ENCODE data around the gene HOATZ.

The HOATZ gene

DNA sequence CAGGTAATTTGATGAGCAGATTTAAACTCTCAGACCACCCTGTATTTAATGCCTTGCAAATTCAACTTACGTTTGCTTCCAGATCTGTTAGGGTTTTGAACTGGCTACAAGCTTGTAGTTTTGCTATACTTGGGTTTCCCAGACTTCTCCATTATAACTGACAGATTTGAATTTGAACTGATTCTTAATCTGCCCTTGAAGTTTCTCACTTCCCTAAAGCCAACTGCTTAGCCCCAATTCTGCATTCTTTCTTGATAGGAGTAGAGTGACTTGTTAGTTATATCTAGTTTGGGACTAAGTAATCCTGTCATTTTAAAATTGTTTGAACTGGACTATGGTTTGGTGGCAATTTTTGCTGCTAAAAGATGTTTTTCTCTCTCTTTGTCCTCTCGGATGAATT, 35.7 kb downstream of the HOATZ start:
- no peak for DNase-seq

DNA sequence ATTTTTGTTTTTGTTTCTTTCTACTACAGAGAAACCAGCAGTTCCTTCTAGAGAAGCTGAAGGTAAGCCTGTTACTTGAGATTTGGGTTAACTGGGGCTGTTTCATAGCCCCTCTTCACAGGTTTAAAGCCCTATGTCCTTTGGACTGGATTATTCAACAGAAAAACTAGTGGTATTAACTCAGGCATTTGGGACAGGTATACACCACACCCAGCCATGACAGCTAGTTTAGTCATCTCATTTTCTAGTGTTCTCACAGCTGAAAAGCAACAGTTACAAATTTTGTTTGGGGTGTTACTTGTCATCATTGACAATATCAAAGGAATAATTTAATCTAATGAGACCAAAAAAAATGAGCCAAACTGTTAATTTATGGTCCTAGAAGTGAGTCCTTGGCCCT, 40.0 kb downstream of the HOATZ start:
- DNase-seq, result no peak

DNA sequence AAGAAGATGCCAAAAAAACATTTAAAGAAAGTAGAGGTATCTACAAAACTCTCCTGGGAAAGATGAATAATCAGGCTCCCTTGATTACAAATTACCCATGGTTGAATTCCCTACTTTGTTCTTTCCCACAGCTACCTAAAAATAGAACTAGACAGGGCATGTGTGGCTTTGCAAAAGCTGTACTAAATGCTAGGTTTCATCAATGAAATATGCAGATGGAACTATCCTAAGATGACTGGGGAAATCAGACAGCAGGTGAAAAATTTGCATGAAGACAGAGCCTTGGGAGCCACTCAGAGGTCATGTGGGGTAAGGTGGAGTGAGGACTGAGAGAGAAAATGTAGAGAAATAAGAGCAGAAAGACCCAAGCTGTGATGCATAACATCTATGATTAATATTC, 40.7 kb downstream of the HOATZ start:
- DNase-seq, result no peak

DNA sequence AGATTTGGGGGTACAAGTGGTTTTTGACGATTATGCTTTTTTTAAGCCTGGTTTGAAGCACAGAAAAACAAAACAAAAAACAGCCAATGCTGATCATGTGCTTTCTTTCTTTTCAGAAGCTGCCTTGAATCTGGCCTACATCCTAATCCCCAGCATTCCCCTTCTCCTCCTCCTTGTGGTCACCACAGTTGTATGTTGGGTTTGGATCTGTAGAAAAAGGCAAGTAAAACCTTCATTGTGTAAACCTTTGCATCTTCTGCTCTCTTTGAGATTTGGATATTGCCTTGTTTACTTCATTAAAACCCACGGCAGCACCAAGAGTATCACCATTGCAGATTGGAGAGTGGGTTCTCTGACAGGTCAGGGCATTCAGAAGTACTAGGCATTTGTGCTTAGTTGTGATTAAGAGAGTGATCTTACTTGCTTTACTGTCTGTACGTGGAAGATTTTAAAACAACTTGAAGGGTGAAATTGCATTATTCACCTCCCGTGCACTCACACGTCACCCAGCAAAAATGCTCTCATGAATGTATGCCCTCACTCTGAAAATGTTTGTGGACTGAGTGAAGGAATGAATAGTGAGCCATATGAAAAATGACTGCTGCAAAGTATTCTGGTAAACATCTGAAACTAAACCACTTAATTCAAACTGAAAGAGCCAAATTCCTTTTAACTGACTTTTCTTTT, 43.0 kb downstream of the HOATZ start:
- DNase-seq, result no peak

DNA sequence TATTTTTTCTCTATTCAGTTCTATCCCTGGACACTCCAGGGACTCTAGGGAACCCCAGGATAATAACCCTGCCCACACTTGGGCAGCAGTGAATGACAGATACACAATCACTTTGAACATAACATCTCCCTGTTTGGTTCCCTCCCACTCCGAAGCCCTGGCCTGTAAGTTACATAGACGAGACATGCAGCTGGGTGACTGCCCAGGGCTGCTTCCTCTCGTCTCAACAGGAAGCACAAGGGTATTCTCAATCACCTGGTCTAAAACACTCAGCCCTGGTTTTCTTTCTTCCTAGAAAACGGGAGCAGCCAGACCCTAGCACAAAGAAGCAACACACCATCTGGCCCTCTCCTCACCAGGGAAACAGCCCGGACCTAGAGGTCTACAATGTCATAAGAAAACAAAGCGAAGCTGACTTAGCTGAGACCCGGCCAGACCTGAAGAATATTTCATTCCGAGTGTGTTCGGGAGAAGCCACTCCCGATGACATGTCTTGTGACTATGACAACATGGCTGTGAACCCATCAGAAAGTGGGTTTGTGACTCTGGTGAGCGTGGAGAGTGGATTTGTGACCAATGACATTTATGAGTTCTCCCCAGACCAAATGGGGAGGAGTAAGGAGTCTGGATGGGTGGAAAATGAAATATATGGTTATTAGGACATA, 45.4 kb downstream of the HOATZ start:
- DNase-seq, result no peak

DNA sequence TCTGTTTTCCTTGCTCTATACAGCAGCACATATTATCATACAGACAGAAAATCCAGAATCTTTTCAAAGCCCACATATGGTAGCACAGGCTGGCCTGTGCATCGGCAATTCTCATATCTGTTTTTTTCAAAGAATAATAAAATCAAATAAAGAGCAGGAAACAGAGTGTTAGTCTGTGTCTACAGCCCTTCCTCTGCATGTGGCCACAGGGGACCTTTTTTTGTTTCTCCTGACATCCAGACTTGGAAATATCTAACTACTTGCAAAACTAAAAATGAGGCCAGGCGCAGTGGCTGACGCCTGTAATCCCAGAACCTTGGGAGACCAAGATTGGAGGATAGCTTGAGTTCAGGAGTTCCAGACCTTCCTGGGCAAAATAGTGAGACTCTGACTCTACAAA, 46.2 kb downstream of the HOATZ start:
- DNase-seq, result no peak

DNA sequence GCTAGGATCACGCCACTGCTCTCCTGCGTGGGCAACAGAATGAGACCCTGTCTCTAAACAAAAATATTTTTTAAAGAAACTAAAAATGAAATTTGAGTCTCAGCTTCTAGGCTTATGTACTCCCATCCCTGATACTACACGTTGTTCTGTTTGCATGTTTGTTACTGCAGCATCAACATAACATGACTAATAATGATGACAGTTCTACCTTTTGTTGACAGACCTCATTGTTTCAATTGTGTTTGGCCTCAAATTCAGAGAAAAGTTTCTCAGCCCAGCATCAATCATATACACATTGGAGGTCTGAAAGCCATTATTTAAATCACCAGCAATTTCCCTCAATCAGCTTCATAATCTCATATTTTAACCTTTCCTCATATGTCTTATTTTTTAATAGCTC, 46.7 kb downstream of the HOATZ start:
- no peak for DNase-seq

DNA sequence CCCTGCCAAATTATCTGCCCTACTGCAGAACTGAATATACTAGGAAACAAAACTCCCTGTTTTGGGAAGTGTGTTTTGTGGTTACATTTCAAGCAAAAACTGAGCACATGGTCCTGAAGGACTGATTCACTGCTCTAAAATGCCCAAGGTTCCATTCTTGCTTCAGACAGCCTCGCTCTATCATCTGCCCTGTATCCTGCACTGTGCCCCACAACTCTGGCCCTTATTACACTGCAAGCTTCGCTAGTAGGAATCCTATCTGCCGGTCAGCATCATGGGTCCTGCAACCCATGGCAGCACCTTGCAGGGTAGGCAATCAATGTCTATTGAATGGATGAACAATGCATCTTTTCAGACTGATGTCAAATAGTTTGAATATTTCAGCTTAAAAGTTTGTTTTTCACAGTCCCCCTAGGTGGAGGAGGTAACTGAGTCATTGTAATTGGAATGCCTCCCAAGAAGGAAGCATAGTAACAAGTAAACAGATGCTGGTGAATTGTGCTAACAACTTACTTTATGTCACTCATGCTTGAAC, 47.3 kb downstream of the HOATZ start:
- no peak for DNase-seq

DNA sequence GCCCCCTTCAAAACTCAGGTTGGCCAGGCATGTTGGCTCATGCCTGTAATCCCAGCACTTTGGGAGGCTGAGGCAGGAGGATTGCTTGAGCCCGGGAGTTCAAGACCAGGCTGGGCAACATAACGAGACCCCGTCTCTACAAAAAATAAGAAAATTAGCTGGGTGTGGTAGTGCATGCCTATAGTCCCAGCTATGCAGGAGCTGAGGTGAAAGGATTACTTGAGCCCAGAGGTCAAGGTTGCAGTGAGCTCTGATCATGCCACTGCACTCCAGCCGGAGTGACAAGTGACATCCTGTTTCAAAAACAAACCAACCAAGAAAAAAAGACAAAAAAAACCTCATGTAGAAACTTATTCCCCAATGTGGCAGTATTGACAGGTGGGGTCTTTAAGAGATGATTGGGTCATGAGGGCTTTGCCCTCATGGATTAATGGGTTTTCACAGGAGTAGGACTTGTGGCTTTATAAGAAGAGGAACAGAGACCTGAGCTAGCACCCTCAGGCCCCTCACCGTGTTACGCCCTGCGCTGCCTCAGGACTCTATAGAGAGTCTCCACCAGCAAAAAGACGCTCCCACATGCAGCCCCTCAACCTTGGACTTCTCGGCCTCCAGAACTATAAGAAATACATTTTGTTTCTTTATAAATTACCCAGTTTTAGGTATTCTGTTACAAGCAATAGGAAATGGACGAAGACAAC, 48.3 kb downstream of the HOATZ start:
- no peak for DNase-seq

DNA sequence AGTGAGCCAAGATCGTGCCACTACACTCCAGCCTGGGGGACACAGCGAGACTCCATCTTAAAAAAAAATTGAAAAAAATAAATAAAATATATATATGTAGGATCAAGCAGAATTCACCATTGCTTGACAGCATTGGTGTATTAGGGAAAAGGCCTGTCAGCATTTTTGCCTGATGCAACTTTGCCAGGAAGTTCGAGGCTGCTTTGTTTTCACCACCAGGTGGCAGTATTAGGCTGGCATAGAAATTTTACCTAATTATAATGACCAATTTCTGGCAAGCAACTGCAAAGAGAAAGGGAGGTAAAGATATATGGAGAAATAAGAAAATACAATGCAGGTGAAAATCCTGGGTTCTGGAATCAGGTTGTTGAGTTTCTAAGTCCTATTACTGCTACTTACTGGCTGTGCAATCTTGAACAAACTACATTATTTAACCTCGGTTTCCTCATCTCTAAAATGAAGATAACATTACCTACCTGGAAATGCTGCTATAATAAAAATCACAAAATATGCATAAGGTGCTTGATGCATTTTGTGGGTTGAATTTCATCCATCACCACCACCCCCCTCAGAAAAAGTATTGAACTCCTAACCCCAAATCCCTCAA, 50.6 kb downstream of the HOATZ start:
- DNase-seq, result peak; percentile 46 to 48

DNA sequence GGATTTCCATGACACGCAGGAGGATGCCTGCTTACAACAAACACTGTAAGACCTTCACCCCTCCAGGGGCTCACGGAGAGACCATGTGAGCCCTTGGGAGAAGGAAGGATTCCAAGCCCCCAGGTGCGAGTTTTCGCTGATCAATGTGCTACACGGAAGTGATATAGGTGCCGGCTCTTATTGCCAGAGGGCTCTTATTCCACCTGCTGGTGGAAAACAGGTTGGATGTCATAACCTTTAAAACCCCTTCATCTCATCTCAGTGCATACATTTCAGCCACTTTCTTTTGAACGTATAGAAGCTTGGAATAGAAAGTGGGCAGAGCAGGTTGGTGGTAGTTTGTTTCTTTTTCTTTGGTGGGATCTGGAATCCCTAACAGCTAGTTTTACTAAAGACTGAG, 51.7 kb downstream of the HOATZ start:
- DNase-seq, result no peak

DNA sequence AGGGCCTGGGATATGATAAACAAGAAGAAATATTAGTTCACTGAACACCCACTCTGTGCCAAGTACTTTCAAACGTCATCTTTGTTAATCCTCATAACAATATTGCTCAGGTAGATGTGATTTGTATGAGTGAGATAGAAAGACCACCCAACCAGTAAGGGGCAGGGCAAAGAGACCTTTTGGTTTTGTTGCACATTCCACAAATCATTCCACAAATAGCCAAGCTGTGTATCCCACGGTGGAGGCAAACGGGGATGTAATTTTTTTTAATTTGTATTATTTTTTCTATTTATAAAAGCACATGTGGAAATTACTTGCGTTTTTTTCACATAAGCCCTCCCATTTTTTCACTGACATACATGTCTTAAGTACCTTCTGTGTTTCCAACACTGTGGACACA, 54.9 kb downstream of the HOATZ start:
- no peak for DNase-seq

DNA sequence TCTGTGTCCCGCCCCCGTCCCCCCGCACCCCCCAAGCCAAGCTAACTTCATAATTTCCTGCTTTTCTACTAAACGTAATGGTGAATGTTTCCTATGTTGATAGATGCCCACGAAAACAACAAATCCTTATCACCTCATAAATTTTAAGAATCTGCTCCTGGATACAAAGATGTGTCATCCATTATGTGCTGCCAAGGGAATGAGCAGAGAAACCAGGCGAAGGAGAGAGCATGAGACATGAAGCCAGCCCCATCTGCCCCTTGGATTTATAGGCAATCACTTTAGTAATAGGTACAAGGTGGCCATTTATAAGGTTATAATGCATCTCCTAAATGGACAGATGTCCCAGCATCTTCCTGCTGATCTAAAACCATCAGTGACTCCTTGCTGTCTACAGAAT, 56.2 kb downstream of the HOATZ start:
- DNase-seq, result no peak

DNA sequence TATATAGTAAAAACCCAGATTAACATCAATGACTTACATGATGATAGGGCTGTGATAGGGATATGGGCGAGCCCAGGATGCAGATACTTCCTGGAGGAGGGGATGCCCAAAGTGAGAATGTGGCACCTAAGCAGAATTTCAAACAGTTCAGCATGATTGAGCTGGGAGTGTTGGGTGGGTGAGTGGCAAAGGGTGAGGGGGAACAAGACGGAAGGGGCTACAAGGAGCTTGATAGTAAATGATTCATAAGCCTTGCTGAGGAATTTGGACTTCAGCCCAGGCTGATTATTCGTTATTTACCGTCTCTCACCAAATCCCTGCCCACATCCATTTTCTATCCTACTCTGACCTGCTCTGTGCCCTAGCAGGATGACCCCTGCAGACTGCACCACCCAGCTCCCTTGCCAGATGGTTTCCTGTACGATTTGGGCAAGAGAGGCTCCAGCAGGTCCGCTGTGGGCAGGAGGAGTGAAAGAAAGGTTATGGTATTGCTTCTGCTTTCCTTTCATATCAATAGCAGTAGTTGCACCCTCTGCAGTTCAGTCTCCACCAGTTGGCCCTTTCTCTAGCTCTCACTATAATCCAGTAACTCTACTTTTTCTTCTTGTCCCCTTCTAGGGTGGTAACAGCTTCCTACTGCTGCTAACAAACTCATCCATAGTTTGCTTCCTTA, 57.4 kb downstream of the HOATZ start:
- no peak for DNase-seq

DNA sequence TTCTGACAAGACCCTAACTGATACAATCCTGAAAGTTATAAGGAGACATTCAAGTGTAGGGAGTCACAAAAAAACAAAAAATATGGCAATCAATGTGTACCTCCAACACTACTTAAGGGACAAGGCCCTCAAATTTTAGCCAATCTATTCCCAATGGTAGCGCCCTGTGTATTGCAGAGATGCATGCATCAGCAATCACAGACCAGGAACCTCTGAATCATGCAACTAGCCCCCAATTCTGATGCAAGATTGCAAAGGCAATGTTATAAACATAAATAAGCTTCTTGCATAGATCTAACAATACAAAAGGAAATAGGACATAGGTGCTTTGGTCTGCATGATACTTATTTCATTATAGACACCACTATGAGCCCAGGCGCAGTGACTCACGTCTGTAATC, 58.0 kb downstream of the HOATZ start:
- no peak for DNase-seq

DNA sequence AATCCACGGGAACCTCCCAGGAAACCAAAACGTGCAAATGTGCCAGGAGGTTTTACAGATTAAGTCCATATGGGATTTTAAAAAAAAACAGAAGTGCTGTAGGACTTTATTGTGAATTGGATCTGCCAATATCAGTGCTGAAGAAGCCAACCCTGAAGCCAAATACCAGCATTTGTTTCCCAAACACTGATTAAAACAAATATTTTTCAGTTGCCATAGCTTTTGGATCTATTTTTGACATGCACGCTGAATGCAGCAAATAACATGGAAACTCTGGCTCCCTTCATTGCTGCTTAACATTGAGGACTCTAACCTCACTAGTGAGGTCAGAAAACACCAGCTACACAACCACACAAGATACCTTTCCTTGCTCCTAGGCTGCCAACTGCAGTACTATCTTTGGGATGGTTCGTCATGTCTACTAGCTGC, 59.3 kb downstream of the HOATZ start:
- no peak for DNase-seq

DNA sequence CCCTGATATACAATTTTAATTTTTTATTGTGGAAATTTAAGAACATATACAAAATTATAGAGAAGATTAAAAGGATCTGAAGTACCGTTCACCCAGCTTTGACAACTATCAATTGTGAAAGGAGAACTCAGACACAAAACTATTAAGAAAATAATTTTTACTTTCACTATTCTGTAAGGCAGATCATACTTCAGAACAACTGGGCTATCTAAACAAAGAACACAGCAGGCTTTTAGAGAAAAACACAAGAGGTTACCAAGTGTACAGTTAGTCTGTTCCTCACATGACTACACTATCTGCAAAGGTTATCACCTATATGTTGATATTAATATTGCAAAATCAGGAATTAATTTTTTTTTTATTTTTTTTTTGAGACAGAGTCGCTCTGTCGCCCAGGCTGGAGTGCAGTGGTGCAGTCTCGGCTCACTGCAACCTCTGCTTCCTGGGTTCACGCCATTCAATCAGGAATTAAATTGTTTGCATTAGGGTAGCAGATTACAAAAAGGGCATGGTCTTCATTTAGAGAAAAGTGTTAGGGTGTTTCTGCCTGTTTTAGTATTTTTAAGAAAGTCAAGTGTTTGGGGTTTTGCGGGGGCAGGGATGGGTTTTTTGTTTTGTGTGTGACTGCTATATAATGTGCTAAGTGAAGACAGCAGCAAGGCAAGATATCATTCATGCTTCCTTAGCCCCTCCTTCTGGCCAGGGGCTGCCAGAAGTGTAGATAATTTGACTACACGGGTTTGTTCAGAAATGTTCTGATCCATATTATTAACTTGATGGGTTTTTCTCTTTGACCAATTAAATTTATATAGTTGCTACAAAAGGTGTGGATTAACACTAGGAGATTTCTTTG, 60.0 kb downstream of the HOATZ start:
- DNase-seq, result no peak

DNA sequence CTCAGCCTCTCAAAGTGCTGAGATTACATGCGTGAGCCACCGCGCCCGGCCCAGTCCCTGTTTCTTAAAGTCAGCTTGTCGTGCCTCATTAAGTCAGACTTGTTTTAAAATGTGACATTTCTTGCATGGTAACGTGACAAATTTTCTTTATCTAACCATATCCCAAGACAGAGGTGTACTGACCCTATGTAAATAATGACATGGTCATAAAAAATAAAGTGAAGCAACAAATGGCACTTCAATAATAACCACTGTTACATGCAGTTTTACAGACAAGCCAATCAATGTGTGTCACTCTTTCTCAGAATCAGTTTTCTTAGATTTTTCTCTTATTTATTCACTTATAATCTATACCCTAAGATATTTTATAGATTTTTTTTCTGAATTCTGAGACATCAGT, 61.2 kb downstream of the HOATZ start:
- no peak for DNase-seq

DNA sequence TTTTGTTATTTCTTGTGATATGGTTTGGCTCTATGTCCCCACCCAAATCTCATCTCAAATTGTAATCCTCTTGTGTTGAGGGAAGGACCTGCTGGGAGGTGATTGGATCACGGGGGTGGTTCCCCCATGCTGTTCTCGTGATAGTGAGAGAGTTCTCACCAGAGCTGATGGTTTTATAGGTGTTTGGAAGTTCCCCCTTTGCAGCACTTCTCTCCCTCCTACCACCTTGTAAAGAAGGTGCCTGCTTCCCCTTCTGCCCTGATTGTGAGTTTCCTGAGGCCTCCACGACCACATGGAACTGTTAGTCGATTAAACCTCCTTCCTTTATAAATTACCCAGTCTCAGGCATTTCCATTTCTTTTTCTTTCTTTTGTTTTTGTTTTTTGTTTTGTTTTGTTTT, 63.2 kb downstream of the HOATZ start:
- no peak for DNase-seq

DNA sequence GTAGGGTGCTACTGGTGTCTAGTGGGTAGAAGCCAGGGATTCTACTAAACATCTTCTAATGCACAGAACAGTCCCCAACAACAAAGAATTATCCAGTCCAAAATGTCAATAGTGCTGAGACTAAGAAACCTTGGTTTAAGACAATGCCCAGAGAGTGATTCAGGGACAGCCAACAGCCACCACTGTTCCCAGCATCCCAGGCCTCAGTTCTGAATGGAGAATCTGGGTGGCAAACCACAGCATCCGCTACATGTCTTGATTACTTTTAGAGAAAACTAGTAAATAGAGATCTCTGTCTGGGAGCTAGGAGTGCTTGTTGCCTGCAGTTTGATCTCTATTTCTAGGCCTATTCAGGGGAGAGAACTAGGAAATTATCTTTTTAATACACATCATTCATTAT, 66.8 kb downstream of the HOATZ start:
- no peak for DNase-seq

DNA sequence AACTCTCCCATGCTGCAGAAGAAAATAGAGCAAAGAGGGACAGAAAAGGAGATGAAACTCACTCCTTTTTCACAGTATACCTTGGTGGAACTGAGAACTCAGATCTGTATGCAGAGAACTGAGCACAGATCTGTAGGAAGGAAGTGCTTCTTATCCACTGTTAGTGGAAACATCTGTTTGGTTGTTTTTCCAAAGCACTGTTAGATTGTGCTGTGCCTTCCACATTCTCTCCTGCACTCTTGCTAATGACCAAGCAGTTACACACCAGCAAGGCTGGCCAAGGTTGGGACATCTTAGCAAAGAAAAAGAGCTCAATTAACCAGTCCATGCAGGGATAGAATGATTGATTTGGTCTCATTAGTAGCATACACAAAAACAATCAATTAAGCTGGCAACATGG, 67.6 kb downstream of the HOATZ start:
- no peak for DNase-seq

DNA sequence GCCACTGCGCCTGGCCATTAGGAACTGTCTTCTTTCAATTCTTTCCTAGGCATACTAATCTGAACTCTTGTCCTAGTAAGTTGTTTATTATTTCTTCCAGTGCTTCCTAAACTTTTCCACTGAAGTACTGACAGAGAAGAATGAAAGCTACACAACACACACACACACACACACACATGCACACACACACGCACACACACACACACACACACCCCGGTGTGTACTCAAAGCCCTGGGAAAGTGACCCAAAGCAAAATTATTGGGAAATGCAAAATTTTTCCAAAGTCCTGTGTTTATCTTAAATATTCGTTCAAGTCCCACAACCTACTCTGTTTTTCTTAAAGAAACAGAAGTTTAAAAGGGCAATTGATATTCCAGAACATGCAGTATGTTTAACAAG, 68.3 kb downstream of the HOATZ start:
- no peak for DNase-seq

Measured in stimulated activated CD4-positive, alpha-beta T cell treated with anti-CD3 and anti-CD28 coated beads, Interleukin-4, amount 100 ng/mL, for 4 hours (primary cell).